GM23338 (cell line): ENCODE data around the gene MMP27.

Experiments used
- CREB1 ChIP-seq: fragments of 250-450 bp; sonication (Bioruptor Pico); IDR thresholded peaks from 2 replicates; pipeline ENCODE4 v1.5.0; 2020; ENCODE audit warnings: low read depth, mild to moderate bottlenecking, moderate library complexity
- CTCF ChIP-seq, 2 experiments: fragments of 200-600 bp in 1 of 2; sonication (generic) in 1 of 2; conservative IDR thresholded peaks; 2 replicates each; pipeline versions ENCODE4 v1.5.1 to v1.6.1; 2016 to 2017; ENCODE audit warnings: antibody characterized with exemption in 2 of 2, low read depth in 2 of 2, mild to moderate bottlenecking in 2 of 2, moderate library complexity in 1 of 2
- EZH2 ChIP-seq: fragments of 200-600 bp; sonication (generic); IDR thresholded peaks from one replicate; pipeline ENCODE4 v1.8.0; 2017; ENCODE audit warnings: antibody characterized with exemption, mild to moderate bottlenecking, low read depth; ENCODE audit not compliant: unreplicated experiment
- POLR2AphosphoS5 ChIP-seq: IDR thresholded peaks from 2 replicates; pipeline ENCODE4 v1.6.1; 2016; ENCODE audit warnings: antibody characterized with exemption, low read depth

DNA sequence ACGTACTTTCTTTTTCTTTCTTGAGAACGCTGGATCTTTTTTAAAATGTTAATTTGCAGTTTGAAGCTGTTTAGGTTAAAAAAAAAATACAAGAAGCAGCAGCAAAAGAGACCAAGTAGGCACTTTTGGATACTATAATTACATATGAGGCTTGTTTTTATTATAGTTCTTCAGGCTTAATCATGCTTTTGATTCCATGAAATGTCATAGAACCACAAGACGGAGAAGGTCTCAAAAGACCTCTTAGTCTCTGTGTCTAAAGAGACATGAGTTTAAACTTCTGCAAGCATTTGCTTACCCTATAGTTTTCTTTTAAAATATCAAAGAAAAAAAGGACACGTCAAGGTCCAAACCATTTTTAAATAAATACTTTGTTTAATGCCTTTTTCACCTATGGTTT, 61.6 kb downstream of the MMP27 start:
- TF ChIP-seq CTCF (conservative IDR thresholded peaks at IDR 0.05; ENCODE audit: low read depth in 2 of 2), result no peak
- TF ChIP-seq POLR2AphosphoS5, result no peak
- TF ChIP-seq CREB1, result no peak
- TF ChIP-seq EZH2, result no peak
